Panc1 (cell line): Measurements from ENCODE around the gene IL1RAP. TPM values are rescaled to one million over a fixed set of nuclear protein-coding genes. Genes with fewer than 3 reads are reported as not detected.
"Not testable (repeated sequence)": the region's sequence is repeated elsewhere in the genome, so short reads cannot be mapped to it uniquely, and the experiment has no call there.

ENCODE experiments used
- ATAC-seq: fragments of 200-7000 bp; cut with Tn5 transposase; 2 replicates; pipeline ENCODE4 v1.9.1; 2020; ENCODE audit warnings: mild to moderate bottlenecking, moderate library complexity
- BruUV-seq: library from RNA; stranded (reverse); fragments of 400-500 nt; replicated peaks from 2 replicates; lab custom pipeline; 2021; lab: Mats Ljungman, UMichigan
- CTCF ChIA-PET: fragments of 300-600 bp; sonication (Branson Sonifier 250); formaldehyde crosslinking; loops from one replicate; lab custom pipeline; 2022; ENCODE audit warnings: antibody characterized with exemption; lab: Charles Lee
- POLR2A ChIA-PET: fragments of 300-600 bp; sonication (Branson Sonifier 250); formaldehyde crosslinking; loops from one replicate; lab custom pipeline; 2022; ENCODE audit warnings: antibody characterized with exemption; lab: Charles Lee
- DNase-seq: peaks from one replicate; pipeline ENCODE4 v3.0.0-alpha.2; 2010; ENCODE audit warnings: low read depth, low spot score
- H3K27ac ChIP-seq: 2 replicates; pipeline ENCODE4 v1.5.1; 2011; ENCODE audit warnings: mild to moderate bottlenecking, low read length, inconsistent platforms
- H3K27me3 ChIP-seq: fragments of 200-500 bp; sonication (Bioruptor generic); 2 replicates; pipeline ENCODE4 v1.6.0; 2014; ENCODE audit warnings: low read length, inconsistent platforms; ENCODE audit not compliant: control insufficient read depth, insufficient read depth
- H3K36me3 ChIP-seq: fragments of 200-500 bp; sonication (Bioruptor generic); 2 replicates; pipeline ENCODE4 v1.5.1; 2014; ENCODE audit warnings: inconsistent platforms, mild to moderate bottlenecking, low read length, moderate library complexity; ENCODE audit not compliant: control insufficient read depth, insufficient read depth
- H3K4me1 ChIP-seq: 2 replicates; pipeline ENCODE4 v1.5.1; 2011; ENCODE audit warnings: inconsistent platforms, mild to moderate bottlenecking, low read length, moderate library complexity; ENCODE audit not compliant: control insufficient read depth, insufficient read depth
- H3K4me3 ChIP-seq, 2 experiments: 2 replicates each; pipeline ENCODE4 v1.5.1; 2011 to 2012; ENCODE audit warnings: low read depth in 2 of 2, low read length in 2 of 2, mild to moderate bottlenecking in 2 of 2, inconsistent platforms in 1 of 2, moderate library complexity in 1 of 2
- H3K9me3 ChIP-seq: fragments of 200-500 bp; sonication (Bioruptor generic); 2 replicates; pipeline ENCODE4 v1.5.1; 2014; ENCODE audit warnings: low read depth, mild to moderate bottlenecking, inconsistent platforms, low read length, moderate library complexity; ENCODE audit not compliant: control insufficient read depth, insufficient read depth
- POLR2AphosphoS5 ChIP-seq: IDR thresholded peaks from 2 replicates; pipeline ENCODE4 v1.6.1; 2012; ENCODE audit warnings: mild to moderate bottlenecking, low read depth, low read length, moderate library complexity
- SIN3A ChIP-seq: IDR thresholded peaks from 2 replicates; pipeline ENCODE4 v1.6.1; 2012; ENCODE audit warnings: low read depth, mild to moderate bottlenecking, low read length, moderate library complexity, borderline replicate concordance; ENCODE audit not compliant: insufficient read depth
- TCF7L2 ChIP-seq: IDR thresholded peaks from 2 replicates; pipeline ENCODE4 v1.6.1; 2011; ENCODE audit warnings: mild to moderate bottlenecking, low read depth, low read length, inconsistent platforms
- in situ Hi-C: cut with HindIII; loops from 2 replicates; pipeline ENCODE4 v1.10.0; 2016; ENCODE audit warnings: low sequenced_read_pairs, low pct_unique_long_range_greater_than_20kb
- intact Hi-C: fragments of 100-400 bp; cut with micrococcal nuclease; formaldehyde crosslinking; loops from one replicate; pipeline ENCODE4 v1.10.0; 2022; ENCODE audit not compliant: unreplicated experiment
- total RNA-seq: library from RNA; stranded (reverse); gene quantifications from one replicate; pipeline ENCODE4 v1.2.1, GENCODE V29; 2021; ENCODE audit not compliant: unreplicated experiment
- TF ChIP-seq, protein P1 (sequence below), 2 experiments: IDR thresholded peaks; 2 replicates each; pipeline ENCODE4 v1.6.1; 2011 to 2012; ENCODE audit warnings: low read depth in 2 of 2, control low read depth in 1 of 2, low read length in 1 of 2, mild to moderate bottlenecking in 1 of 2, moderate library complexity in 1 of 2; ENCODE audit not compliant: insufficient read depth in 1 of 2
- TF ChIP-seq, protein P2 (sequence below): fragments of 450-650 bp; IDR thresholded peaks from 2 replicates; pipeline ENCODE4 v1.5.1; 2017; ENCODE audit warnings: mild to moderate bottlenecking

The IL1RAP gene
- total RNA-seq, 1 experiment from 2014 or later: 5.2 TPM

DNA sequence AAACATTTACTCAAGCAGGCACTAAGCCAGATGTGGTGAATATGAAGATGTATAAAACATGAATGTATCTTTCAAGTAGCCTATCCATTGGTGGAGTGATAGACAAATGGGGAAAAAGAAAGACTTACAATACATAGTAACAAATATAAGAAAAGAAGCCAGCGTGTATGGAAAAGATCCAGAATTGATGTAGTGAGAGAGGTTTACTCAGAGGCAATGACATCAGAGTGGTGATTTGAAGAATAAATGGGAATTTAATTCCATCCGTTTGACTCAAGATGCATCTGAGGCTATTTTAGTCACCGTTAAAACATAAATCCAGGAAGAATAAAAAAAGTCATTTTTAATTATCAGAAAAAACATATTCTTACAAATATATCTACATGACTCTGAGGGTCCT is 162.6 kb downstream of the IL1RAP start:
- Histone ChIP-seq H3K4me3 (no peak overlapping the region), H3K9me3 (no peaks in the 10 kb centered on the region), H3K4me1 (no peaks in the 10 kb centered on the region), H3K27ac (no peak overlapping the region), H3K36me3 (no peaks in the 10 kb centered on the region), H3K27me3 (no peaks in the 10 kb centered on the region)
- ChIA-PET POLR2A (no interaction called here), CTCF (no interaction called here)
- no peak for DNase-seq
- ATAC-seq: no peak
- TF ChIP-seq, protein P1, sequence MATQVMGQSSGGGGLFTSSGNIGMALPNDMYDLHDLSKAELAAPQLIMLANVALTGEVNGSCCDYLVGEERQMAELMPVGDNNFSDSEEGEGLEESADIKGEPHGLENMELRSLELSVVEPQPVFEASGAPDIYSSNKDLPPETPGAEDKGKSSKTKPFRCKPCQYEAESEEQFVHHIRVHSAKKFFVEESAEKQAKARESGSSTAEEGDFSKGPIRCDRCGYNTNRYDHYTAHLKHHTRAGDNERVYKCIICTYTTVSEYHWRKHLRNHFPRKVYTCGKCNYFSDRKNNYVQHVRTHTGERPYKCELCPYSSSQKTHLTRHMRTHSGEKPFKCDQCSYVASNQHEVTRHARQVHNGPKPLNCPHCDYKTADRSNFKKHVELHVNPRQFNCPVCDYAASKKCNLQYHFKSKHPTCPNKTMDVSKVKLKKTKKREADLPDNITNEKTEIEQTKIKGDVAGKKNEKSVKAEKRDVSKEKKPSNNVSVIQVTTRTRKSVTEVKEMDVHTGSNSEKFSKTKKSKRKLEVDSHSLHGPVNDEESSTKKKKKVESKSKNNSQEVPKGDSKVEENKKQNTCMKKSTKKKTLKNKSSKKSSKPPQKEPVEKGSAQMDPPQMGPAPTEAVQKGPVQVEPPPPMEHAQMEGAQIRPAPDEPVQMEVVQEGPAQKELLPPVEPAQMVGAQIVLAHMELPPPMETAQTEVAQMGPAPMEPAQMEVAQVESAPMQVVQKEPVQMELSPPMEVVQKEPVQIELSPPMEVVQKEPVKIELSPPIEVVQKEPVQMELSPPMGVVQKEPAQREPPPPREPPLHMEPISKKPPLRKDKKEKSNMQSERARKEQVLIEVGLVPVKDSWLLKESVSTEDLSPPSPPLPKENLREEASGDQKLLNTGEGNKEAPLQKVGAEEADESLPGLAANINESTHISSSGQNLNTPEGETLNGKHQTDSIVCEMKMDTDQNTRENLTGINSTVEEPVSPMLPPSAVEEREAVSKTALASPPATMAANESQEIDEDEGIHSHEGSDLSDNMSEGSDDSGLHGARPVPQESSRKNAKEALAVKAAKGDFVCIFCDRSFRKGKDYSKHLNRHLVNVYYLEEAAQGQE (IDR thresholded peaks at IDR 0.05; ENCODE audit: insufficient read depth in 1 of 2, low read depth in 2 of 2, low read length in 1 of 2): no peak
- TF ChIP-seq, protein P2, sequence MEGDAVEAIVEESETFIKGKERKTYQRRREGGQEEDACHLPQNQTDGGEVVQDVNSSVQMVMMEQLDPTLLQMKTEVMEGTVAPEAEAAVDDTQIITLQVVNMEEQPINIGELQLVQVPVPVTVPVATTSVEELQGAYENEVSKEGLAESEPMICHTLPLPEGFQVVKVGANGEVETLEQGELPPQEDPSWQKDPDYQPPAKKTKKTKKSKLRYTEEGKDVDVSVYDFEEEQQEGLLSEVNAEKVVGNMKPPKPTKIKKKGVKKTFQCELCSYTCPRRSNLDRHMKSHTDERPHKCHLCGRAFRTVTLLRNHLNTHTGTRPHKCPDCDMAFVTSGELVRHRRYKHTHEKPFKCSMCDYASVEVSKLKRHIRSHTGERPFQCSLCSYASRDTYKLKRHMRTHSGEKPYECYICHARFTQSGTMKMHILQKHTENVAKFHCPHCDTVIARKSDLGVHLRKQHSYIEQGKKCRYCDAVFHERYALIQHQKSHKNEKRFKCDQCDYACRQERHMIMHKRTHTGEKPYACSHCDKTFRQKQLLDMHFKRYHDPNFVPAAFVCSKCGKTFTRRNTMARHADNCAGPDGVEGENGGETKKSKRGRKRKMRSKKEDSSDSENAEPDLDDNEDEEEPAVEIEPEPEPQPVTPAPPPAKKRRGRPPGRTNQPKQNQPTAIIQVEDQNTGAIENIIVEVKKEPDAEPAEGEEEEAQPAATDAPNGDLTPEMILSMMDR: no peak
- no peak for TF ChIP-seq SIN3A
- no peak for TF ChIP-seq POLR2AphosphoS5
- no peak for TF ChIP-seq TCF7L2
- in situ Hi-C loops: no loop called here
- intact Hi-C loops: no loop called here
- no TSS peak for BruUV-seq

DNA sequence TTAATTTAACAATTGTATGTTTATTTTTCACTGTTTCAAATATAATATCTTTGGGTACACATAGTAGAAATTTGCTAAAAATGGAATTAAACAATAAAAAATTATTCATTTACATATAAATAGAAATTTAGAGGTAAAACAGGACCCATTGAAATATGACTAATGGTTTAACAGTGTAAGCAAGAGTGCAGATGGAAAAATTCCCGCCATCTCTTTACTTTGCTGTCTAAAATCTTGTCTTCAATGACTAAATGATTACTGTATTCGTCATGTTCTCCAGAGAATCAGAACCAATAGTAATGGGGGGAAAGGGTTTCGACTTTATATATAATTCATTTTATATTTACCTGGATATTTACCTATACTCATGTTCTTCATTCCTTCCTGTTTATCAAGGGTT is 163.1 kb downstream of the IL1RAP start:
- in situ Hi-C loops (no loop called here), intact Hi-C loops (no loop called here)
- TF ChIP-seq TCF7L2 (no peak), SIN3A (no peak)
- TF ChIP-seq, protein P1 (IDR thresholded peaks at IDR 0.05; ENCODE audit: insufficient read depth in 1 of 2, low read depth in 2 of 2, low read length in 1 of 2): no peak
- Histone ChIP-seq H3K4me3 (no peak overlapping the region), H3K27ac (no peak overlapping the region), H3K27me3 (no peaks in the 10 kb centered on the region), H3K36me3 (no peaks in the 10 kb centered on the region), H3K9me3 (no peaks in the 10 kb centered on the region), H3K4me1 (no peaks in the 10 kb centered on the region)
- ATAC-seq (no peak), DNase-seq (no peak)
- no TSS peak for BruUV-seq
- POLR2A ChIA-PET: no interaction called here
- CTCF ChIA-PET: no interaction called here

DNA sequence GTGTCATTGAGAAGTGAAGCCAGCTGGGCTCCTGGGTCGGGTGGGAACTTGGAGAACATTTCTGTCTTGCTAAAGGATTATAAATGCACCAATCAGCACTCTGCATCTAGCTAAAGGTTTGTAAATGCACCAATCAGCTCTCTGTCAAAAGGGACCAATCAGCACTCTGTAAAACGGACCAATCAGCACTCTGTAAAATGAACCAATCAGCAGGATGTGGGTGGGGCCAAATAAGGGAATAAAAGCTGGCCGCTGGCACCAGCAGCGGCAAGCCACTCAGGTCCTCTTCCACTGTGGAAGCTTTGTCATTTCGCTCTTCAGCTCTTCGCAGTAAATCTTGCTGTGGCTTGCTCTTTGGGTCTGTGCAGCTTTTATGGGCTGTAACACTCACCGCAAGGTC is 164.0 kb downstream of the IL1RAP start:
- H3K27me3 ChIP-seq, H3K36me3 ChIP-seq, BruUV-seq, H3K4me3 ChIP-seq, H3K27ac ChIP-seq, H3K9me3 ChIP-seq, CTCF ChIA-PET, in situ Hi-C loops, DNase-seq, intact Hi-C loops, POLR2A ChIA-PET, ATAC-seq, H3K4me1 ChIP-seq: not testable (repeated sequence)
